Gastroesophageal sphincter (tissue), 4 donors: ENCODE measurements around the gene ULK2. TPM values are rescaled to one million over a fixed set of nuclear protein-coding genes. Genes with fewer than 3 reads are reported as not detected.
A peak's percentile ranks its signal among the peaks of the same experiment; 100 is the strongest.

Experiments used
- ATAC-seq: fragments of 150-250 bp; one replicate; pipeline ENCODE4 v1.9.1; 2016; ENCODE audit warnings: mild to moderate bottlenecking, moderate library complexity
- H3K27ac ChIP-seq, 4 donors: fragments of 200-600 bp; sonication (generic) in 3 of 4; 1 replicate in 3 of 4; 2 replicates in 1 of 4; pipeline ENCODE4 v1.5.1; 2016 to 2019
- H3K27me3 ChIP-seq: fragments of 200-600 bp; sonication (generic); one replicate; pipeline ENCODE4 v1.5.1; 2019
- H3K36me3 ChIP-seq, 2 donors: fragments of 200-600 bp; sonication (generic); one replicate each; pipeline ENCODE4 v1.5.1; 2019; ENCODE audit warnings: control low read depth in 1 of 2
- H3K4me1 ChIP-seq, 3 donors: fragments of 200-600 bp; sonication (generic); 1 replicate in 2 of 3; 2 replicates in 1 of 3; pipeline ENCODE4 v1.5.1; 2016 to 2019; ENCODE audit warnings: control low read depth in 2 of 3
- H3K4me3 ChIP-seq, 2 donors: fragments of 200-600 bp; sonication (generic); one replicate each; pipeline ENCODE4 v1.5.1; 2019; ENCODE audit warnings: mild to moderate bottlenecking in 1 of 2, moderate library complexity in 1 of 2
- H3K9me3 ChIP-seq, 3 donors: fragments of 200-600 bp; sonication (generic); one replicate each; pipeline ENCODE4 v1.5.1; 2017 to 2019; ENCODE audit warnings: control low read depth in 2 of 3
- CTCF ChIP-seq, 4 experiments: fragments of 200-600 bp in 2 of 4; fragments of 450-650 bp in 2 of 4; sonication (generic) in 1 of 4; IDR thresholded peaks; one replicate each; pipeline ENCODE4 v1.5.1; 2017 to 2019; ENCODE audit warnings: antibody characterized with exemption in 4 of 4, mild to moderate bottlenecking in 2 of 4, moderate library complexity in 2 of 4
- EP300 ChIP-seq: sonication (generic); formaldehyde crosslinking; IDR thresholded peaks from one replicate; pipeline ENCODE4 v1.6.1; 2017; ENCODE audit warnings: antibody characterized with exemption, mild to moderate bottlenecking
- POLR2A ChIP-seq, 2 donors: fragments of 450-650 bp; IDR thresholded peaks; one replicate each; pipeline ENCODE4 v1.6.1; 2017; ENCODE audit warnings: antibody characterized with exemption in 2 of 2, mild to moderate bottlenecking in 2 of 2, moderate library complexity in 1 of 2
- POLR2AphosphoS5 ChIP-seq: sonication (generic); formaldehyde crosslinking; IDR thresholded peaks from one replicate; pipeline ENCODE4 v1.6.1; 2017; ENCODE audit warnings: antibody characterized with exemption
- WGBS, 2 donors: methylation state at CpG; one replicate each; pipeline ENCODE4 v1.1.5; 2018; ENCODE audit warnings: low coverage in 1 of 2; 5-methylcytosine and 5-hydroxymethylcytosine counted together
- total RNA-seq, 4 donors: library from RNA; depleted of rRNA; stranded (reverse); fragments of >200 nt; gene quantifications; one replicate each; pipeline ENCODE4 v1.1.0, GENCODE V29; 2016

ULK2 gene
- total RNA-seq, 4 donors from 2014 or later: 29.2 to 48.7 (median 47.5) TPM

- Histone ChIP-seq H3K9me3 (no peaks in the 10 kb centered on the region), H3K36me3 (no peaks in the 10 kb centered on the region), H3K4me1 (peaks cover 0 to 16% (median 0%) of the 10 kb centered on the region in 3 donors), H3K27me3 (peaks cover 9% of the 10 kb centered on the region), H3K27ac (no peak overlapping the region), H3K4me3 (no peak overlapping the region)
- ATAC-seq: no peak
- TF ChIP-seq EP300 (no peak), POLR2A (IDR thresholded peaks at IDR 0.05) (no peak)
- WGBS, 2 donors: 63 to 72% methylated on average over 10 of the region's 10 CpGs
Measured at GRCh38 chr17:19756546-19756945, 111.2 kb downstream of the ULK2 start.

DNA sequence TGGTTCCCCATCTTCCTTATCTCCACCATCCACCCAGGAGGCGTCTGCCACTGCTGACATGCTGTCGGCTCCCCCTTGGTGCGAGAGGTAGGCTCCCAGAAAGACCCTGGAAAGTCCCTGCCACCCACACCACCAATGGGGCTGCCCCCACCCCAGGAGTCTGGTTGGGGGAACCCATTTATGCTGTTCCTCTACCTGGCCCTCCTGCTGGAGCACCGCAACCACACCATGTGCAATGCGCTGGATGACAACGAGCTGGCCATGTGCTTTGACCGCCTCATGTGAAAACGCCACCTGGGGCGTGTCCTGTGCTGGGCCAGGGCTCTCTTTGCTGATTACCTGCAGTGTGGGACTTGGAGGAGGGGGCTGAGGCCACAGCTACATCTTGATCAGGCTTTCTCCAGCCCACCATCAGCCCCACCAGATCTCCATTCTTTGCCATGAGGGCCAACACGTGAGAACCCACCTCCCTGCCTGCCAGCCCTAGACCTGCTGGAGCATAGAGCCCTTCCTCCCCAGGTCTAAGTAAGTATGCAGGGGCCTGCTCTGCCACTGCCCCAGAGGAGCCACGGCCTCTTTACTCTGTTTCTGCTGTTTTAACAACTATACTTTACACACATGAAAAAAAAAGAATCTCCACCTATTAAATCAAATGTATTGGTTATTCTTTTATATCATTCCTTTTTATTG is 111.8 kb downstream of the ULK2 start:
- Histone ChIP-seq H3K4me3 (no peak overlapping the region), H3K27ac (no peak overlapping the region), H3K36me3 (no peaks in the 10 kb centered on the region), H3K9me3 (no peaks in the 10 kb centered on the region), H3K4me1 (peaks cover 0 to 16% (median 0%) of the 10 kb centered on the region in 3 donors), H3K27me3 (peaks cover 9% of the 10 kb centered on the region)
- TF ChIP-seq EP300 (no peak), POLR2AphosphoS5 (no peak), CTCF (IDR thresholded peaks at IDR 0.05) (no peak), POLR2A (IDR thresholded peaks at IDR 0.05) (no peak)
- 86 to 90% methylated on average over 2 of the region's 11 CpGs for WGBS, 2 donors
- no peak for ATAC-seq

- no peak for ATAC-seq
- Histone ChIP-seq H3K4me1 (peaks cover 0 to 16% (median 0%) of the 10 kb centered on the region in 3 donors), H3K36me3 (no peaks in the 10 kb centered on the region), H3K27me3 (peaks cover 9% of the 10 kb centered on the region), H3K9me3 (no peaks in the 10 kb centered on the region), H3K27ac (no peak overlapping the region), H3K4me3 (no peak overlapping the region)
- 100% methylated on average over 1 to 2 of the region's 6 CpGs for WGBS, 2 donors
- TF ChIP-seq POLR2AphosphoS5 (no peak), POLR2A (IDR thresholded peaks at IDR 0.05) (no peak), EP300 (no peak)
Measured at GRCh38 chr17:19755392-19755791, 112.3 kb downstream of the ULK2 start.

DNA sequence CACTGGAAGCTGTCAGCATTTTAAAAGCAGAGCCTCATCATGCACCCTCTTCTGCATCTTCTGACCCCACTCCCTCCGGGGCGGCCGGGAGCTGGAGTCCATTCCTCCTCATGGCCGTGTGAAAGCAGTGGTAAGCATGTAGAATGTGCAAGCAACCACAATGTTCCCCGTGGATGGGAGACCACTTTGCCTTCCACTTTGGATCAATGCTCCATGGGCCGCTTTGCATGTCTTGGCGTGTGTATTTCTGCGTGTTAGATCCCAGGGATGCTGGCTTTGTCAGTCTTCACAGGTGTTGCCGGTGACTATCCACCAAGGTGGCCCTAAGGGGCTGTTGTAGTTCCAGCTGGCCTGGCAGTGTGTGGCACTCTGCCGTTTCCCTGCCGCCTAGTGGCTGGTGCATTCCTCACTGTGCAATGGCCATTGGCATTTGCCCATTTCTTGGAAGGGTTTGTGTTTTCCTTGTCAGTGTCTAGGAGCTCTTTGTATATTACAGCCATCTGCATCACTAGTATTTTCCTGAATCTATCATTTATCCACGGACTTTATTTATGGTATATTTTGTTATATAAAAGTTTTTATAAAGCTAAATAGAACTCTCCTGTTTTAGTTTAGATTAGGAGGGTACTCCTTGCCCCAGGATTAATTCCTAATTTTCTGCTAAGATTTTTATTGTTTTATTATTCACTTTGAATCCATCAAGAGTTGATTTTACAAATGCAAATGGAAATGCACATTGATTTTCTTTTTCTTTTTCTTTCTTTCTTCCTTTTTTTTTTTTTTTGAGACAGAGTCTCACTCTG is 113.9 kb downstream of the ULK2 start:
- no peak for TF ChIP-seq EP300
- peak in 3 of 4 experiments; percentile 21 to 49 (median 32) for TF ChIP-seq CTCF (IDR thresholded peaks at IDR 0.05)
- peaks cover 0 to 17% (median 0%) of the 10 kb centered on the region in 3 donors for H3K4me1 ChIP-seq
- no peak overlapping the region for H3K4me3 ChIP-seq
- ATAC-seq: no peak
- peak overlapping the region in 2 of 4 donors; percentile 62 to 67 for H3K27ac ChIP-seq
- H3K9me3 ChIP-seq: no peaks in the 10 kb centered on the region
- H3K36me3 ChIP-seq: no peaks in the 10 kb centered on the region
- H3K27me3 ChIP-seq: peaks cover 9% of the 10 kb centered on the region
- WGBS, 2 donors: 67 to 79% methylated on average over 7 to 10 of the region's 12 CpGs

- H3K27ac ChIP-seq: peak overlapping the region in 3 of 4 donors; percentile 51 to 67 (median 62)
- 75 to 76% methylated on average over 6 of the region's 12 CpGs for WGBS, 2 donors
- TF ChIP-seq POLR2A (IDR thresholded peaks at IDR 0.05): no peak
- peak; percentile 46 for TF ChIP-seq POLR2AphosphoS5
- TF ChIP-seq CTCF (IDR thresholded peaks at IDR 0.05): peak in 1 of 4 experiments; percentile 11
- peaks cover 9% of the 10 kb centered on the region for H3K27me3 ChIP-seq
- peak; percentile 86 for ATAC-seq
- H3K36me3 ChIP-seq: no peaks in the 10 kb centered on the region
- peaks cover 0 to 25% (median 0%) of the 10 kb centered on the region in 3 donors for H3K4me1 ChIP-seq
- H3K9me3 ChIP-seq: no peaks in the 10 kb centered on the region
- no peak overlapping the region for H3K4me3 ChIP-seq
Measured at GRCh38 chr17:19753051-19753509, 114.7 kb downstream of the ULK2 start.
